Measurements from ENCODE around the gene FBN3. TPM values are rescaled to one million over a fixed set of nuclear protein-coding genes. Genes with fewer than 3 reads are reported as not detected.
"Not testable (repeated sequence)": the region's sequence is repeated elsewhere in the genome, so short reads cannot be mapped to it uniquely, and the experiment has no call there.

FBN3 gene
- polyA plus RNA-seq, 4 donors = 28.0 to 50.5 (median 34.4) TPM

DNA sequence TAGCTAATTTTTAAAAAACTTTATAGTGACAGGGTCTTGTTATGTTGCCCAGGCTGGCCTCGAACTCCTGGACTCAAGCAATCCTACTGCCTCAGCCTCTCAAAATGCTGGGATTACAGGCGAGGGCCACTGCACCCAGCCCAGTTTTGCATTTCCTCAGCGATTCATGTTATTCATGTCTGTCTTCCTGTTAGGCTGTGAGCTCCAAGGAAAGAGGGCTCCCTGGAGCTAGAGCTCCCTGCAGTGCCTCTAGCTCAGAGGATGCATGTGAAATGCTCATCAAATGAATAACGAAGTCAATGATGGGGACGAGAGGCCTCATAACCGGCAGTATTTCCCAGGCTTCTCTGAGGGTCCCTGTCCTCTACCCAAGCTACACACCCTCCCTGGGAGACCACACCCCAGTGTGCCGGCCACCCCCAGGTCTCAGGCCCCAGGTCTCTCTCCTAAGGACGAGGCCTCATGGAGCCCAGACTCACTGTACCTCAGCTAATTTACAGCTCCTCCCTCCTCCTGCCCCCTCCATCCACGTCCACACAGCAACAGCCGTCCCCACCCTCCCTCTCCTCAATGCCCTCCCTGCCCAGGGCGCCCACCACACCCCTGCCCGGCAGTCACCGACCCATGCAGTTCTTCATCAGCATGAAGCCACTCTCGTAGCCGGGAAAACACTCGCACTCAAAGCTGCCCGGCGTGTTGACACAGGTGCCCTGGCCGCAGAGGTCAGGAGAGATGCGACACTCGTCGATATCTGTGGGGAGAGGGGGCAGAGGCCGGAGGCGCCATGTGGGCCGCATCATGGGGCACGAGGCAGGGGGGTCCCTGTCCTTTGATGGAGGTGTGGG, 28.5 kb downstream of the FBN3 start:
- no peak for DNase-seq (ENCODE audit: low read depth in 4 of 4, low spot score in 2 of 4)

DNA sequence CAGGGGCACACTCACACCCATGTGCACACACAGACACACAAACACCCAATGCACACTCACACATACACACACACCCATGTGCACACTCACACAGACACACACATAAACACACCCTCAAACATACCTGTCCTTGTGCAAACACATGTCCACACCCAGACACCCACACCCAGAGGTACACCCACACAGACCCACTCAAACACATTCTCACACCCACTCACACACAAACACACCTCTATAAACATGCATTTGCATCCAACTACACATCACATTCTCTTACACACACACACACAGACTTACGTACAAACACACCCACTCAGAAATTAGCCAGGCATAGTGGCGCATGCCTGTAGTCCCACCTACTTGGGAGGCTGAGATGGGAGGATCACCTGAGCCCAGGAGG, 31.4 kb downstream of the FBN3 start:
- DNase-seq (ENCODE audit: low read depth in 4 of 4, low spot score in 2 of 4) = no peak

DNA sequence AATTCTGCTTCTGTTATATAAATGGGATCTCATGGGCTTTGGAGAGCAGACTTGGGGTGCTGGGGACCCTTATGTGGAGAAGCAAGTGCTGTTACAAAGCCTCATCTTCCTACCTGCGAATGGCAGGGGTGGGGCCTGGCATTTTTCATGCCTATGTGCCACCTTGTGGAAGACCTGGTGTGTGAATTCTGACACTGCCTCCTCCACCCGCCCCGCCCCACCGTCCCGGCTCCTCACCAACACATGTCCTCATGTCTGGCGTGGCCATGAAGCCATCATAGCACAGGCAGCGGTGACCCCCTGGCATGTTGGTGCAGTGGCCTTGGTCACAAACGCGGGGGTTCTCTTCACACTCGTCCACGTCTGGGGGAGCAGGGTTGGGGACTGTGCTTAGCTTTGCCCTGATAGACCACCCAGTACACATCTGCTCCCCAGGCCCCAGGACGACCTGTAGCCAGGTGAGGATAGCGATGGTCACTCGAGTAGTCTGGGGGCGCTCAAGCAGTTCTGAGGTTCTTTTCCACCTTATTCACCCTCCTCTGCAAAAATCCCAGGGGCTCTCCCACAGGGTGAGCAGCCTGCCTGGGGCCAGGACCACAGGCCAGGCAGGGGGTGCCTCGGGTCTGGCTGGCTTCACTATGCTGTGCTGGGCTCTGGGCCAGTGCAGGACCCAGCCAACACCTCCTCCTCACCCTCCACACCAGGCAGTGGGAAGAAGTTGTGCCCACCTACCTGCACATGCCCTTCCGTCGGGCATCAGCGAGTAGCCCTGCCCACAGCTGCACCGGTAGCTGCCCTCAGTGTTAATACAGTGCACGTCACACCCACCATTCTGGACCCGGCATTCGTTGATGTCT, 32.7 kb downstream of the FBN3 start:
- no peak for DNase-seq (ENCODE audit: low read depth in 4 of 4, low spot score in 2 of 4)

DNA sequence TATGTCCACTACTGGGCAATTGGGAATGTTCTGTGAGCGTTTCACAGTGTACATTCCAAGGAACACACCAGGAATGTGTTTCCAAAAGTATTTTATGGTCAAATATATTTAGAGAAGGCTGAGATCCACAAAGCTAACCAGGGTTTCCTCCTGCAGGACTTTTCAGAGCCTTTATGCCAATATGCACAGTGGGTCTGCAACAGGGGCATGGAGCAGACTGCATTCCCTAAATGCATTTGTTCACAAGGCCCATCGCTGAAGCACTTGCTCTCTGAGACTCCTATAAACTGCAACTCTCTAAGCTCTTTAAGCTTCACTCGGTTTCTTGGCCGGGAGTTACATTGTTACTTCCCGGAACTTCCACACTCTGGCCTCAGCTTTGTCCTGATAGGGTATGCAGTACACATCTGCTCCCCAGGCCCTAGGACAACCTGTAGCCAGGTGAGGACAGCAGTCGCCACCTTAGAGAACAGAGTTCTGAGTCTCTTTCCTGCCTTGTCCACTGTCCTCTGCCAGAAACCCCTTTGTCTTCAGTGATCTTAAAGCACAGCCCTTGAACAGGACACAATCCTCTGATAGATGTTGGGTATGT, 33.5 kb downstream of the FBN3 start:
- no peak for DNase-seq (ENCODE audit: low read depth in 4 of 4, low spot score in 2 of 4)

DNA sequence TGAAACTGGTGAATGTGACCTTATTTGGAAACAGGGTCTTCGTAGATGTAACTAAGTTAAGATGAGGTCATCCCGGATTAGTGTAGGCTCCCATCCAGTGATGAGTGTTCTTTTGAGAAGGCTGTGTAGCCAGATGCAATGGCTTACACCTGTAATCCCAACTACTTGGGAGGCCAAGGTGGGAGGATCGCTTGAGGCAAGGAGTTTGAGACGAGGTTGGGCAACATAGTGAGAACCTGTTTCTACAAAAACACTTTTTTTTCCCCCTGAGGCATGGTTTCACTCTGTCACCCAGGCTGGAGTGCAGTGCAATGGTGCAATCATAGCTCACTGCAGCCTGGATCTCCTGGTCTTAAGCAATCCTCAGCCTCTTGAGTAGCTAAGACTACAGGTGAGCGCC, 36.4 kb downstream of the FBN3 start:
- DNase-seq (ENCODE audit: low read depth in 4 of 4, low spot score in 2 of 4) = no peak

DNA sequence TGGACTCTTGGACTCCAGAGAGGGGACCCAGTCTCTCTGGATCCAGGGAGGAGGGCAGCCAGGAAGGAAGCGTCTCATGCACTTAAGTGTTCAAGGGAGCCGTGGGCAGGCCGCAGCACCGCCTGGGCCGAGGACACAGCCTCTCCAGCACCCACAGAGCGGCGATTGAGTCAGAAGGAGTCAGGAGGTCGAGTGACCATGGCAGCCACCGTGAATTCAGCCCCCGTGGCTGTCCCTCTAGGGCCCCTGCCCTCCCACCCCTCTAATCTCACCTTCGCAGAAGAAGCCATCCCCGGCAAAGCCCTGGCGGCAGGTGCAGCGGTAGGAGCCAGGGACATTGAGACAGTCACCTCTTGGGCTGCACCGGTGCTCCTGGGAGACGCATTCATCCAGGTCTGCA, 38.0 kb downstream of the FBN3 start:
- DNase-seq (ENCODE audit: low read depth in 4 of 4, low spot score in 2 of 4) = no peak

DNA sequence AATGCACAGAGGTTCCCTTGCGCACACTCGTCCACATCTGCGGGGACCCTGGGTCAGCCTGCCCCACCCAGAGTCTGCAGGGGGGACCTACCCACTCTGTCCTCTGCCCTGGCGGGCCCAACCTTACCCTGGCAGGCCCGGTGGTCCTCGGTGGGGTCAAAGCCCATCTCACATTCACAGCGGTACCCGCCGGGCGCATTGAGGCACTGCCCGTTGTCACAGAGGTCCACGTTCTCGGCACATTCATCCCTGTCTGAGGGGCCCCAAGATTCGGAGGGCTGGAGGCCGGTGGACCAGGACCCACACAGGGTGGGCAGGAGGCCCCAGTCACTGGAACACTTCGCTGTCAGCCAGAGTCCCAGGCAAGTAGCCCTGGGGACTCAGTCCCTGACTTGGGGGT, 38.5 kb downstream of the FBN3 start:
- DNase-seq (ENCODE audit: low read depth in 4 of 4, low spot score in 2 of 4) = no peak

DNA sequence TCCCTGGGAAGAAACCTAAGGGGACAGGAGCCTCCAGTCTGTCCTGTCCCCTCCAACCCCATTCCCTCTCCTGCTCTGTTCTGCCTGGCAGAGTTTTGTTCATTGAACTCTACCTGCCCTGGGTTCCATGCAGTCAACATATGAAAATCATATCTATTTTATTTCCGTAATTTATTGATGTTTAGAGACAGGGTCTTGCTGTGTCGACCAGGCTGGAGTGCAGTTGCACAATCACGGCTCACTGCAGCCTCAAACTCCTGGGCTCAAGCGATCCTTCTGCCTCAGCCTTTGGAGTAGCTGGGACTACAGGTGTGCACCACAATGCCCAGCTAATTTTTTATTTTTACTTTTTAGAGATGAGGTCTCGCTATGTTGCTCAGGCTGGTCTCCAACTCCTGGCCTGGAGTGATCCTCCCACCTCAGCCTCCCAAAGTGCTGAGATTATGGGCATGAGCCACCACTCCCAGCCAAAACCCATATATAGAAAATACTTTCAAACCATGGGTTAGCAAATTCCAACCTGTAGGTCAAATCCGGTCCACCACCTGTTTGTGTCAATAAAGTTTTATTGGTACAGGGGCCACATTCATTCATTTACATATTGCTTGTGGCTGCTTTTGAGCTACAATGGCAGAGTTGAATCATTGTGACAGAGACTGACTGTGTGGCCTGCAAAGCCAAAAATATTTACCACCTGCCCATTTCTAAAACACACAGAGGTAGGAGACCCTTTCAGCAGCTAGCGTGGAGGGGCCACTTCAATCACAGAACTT, 39.3 kb downstream of the FBN3 start:
- no peak for DNase-seq (ENCODE audit: low read depth in 4 of 4, low spot score in 2 of 4)

DNA sequence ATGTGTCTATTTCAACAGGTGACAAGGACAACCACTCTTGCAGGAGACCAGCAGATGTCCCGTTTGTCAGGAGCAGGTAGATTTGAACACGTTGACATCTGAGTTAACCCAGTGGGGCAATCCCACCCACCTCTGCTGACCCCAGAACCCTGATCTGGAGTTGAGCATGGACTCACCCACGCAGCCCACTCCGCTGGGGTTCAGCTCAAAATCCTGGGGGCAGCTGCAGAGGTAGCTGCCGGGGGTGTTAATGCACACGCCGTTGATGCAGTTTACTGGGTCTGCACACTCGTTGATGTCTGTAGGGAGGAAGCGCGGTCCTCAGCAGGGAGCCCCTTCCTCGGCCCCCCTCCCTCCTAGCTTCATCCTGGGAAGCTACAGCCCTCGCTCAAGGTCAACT, 39.9 kb downstream of the FBN3 start:
- no peak for DNase-seq (ENCODE audit: low read depth in 4 of 4, low spot score in 2 of 4)

DNA sequence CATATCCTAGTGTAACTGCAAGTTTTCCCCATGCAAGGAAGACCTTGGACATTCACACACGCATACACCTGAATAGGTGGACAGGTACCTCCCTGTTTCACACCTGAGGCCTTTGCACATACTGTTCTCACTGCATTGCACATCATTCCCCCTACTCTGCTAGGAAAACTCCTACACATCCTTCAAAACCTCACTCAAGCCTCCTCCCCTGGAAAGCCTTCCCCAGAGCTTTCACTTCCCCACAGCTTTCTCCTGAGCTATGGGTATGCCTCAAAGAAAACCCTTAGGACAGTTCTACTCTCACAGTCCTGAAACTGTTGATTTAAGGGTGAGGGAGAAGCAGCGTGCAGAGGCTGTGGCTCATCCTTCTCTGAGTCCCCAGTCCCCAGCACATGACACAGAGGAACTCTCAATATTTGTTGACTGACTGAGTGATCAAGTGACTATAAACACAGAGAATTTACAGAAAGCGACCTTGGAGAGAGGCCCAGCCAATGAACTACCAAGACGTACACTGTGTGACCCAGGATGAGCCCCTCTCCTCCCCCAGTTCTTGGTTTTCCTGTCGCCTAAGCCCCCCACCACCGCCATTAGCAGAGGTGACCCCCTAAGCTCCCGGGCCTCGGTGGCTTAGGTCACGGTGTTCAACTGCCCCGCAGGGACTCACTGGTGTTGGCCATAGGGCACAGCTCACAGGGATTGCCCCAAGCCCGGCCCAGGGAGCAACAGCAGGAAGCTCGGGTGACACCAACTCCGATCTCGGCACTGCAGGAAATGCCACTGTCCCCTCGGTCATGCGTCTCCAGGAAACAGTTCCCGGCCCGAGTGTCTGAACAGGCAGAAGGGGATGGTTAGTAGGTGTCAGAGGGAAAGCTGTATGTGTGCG, 40.6 kb downstream of the FBN3 start:
- DNase-seq (ENCODE audit: low read depth in 4 of 4, low spot score in 2 of 4) = no peak

DNA sequence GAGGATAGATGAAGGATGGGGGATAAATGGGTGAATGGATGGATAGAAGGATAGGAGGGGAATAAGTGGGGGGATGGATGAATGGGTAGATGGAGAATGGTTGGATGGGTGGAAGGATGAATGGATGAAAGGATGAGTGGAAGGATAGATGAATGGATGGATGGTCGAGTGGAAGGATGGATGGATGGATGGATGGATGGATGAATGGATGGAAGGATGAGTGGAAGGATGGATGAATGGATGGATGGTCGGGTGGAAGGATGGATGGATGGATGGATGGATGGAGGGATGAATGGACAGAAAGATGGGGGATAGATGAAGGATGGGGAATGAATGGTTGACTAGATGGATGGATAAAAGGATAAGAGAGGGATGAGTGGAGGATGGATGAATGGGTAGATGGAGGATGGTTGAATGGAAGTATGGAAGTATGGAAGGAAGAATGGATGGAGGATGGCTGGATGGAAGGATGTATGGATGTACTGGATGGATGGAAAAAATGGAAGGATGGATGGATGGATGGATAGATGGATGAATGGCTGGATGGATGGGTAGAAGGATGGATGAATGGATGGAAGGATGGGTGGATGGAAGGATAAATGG, 42.0 kb downstream of the FBN3 start:
- DNase-seq (ENCODE audit: low read depth in 4 of 4, low spot score in 2 of 4) = no peak

DNA sequence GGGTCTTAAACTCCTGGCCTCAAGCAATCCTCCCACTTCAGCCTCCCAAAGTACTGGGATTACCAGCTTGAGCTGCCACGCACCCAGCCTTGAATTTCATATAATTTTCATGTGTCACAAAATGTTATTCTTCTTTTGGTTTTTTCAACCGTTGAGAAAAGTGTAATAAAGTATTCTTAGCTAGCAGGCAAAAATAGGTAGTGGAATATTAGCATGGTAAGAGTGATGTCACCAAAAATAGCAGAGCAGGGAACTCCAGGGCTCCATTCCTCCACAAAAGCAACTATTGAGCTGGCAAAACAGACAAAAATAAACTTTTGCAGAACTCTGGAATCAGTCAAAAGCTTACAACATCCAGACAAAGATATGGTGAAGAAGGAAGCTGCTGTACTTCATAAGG, 43.9 kb downstream of the FBN3 start:
- no peak for DNase-seq (ENCODE audit: low read depth in 4 of 4, low spot score in 2 of 4)

DNA sequence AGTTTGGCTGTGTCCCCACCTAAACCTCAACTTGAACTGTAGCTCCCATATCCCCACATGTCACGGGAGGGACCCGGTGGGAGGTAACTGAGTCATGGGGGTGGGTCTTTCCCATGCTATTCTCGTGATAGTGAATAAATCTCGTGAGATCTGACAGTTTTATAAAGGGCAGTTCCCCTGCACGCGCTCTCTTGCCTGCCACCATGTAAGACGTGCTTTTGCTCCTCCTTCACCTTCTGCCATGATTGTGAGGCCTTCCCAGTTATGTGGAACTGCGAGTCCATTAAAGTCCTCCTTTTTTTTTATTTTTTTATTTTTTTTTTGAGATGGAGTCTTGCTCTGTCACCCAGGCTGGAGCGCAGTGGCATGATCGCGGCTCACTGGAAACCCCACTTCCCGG, 47.5 kb downstream of the FBN3 start:
- not testable (repeated sequence) for DNase-seq (ENCODE audit: low read depth in 4 of 4, low spot score in 2 of 4)

DNA sequence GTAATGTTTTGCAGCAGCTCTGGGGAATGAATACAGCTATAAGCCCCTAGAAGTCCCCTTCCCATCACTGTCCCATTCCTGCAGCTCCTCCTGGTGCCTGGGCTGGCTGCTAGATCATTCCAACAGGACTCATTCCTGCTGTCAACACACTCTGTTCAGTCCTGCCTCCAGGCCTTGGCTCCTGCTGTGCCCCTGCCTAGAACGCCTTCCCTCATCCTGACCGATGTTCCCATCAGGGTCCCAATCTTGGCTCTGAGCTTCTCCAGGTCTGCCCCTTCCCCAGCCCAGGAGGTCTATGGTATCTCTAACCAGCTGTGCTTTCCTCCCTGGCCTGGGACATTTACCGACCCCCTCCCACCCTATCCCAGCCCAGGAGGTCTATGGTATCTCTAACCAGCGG, 48.1 kb downstream of the FBN3 start:
- DNase-seq (ENCODE audit: low read depth in 4 of 4, low spot score in 2 of 4) = no peak

DNA sequence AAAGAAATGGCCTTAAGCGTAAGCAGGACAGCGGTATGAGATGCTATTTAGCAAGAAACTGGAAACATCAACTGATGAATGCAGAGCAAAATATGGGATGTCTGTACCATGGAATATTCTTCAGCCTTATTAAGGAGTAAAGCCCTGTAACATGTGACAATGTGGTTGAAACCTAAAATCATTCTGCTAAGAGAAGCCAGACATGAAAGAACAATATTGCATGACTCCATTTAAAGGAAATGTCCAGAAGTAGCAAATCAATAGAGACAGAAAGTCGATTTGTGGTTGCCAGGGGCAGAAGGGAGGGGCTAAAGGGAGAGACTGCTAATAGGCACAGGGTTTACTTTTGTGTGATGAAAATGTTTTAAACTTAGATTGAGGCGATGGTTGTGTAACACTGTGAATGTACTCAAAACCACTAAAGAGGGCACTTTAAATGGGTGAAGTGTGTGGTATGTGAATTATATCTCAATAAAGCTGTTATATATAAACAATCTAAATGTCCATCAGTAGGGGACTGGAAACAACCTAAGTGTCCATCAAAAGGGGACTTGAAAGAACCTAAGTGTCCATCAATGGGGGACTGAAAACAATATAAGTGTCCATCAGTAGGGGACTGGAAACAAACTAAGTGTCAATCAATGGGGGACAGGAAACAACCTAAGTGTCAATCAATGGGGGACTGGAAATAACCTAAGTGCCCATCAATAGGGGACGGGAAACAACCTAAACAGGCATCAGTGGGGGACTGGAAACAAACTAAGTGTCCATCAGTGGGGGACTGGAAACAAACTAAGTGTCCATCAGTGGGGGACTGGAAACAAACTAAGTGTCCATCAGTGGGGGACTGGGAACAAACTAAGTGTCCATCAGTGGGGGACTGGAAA, 51.5 kb downstream of the FBN3 start:
- no peak for DNase-seq (ENCODE audit: low read depth in 4 of 4, low spot score in 2 of 4)

DNA sequence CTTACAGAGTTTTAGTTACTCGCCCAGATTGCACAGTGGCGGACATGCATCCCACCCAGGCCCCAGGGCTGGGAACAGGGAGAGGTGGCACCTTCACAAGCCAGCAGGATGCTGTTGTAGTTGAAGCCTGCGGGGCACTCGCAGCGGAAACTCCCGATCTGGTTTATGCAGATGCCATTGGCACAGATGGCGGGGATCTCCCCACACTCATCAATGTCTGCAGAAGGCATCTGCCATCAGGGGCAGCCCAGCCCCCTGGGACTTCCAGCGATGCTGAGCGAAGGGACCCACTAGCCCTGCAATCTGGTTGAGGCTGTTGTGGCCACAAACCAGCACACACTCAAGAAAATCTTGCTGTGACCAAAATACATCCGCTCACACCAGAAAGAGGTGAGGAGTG, 52.2 kb downstream of the FBN3 start:
- DNase-seq (ENCODE audit: low read depth in 4 of 4, low spot score in 2 of 4) = no peak

DNA sequence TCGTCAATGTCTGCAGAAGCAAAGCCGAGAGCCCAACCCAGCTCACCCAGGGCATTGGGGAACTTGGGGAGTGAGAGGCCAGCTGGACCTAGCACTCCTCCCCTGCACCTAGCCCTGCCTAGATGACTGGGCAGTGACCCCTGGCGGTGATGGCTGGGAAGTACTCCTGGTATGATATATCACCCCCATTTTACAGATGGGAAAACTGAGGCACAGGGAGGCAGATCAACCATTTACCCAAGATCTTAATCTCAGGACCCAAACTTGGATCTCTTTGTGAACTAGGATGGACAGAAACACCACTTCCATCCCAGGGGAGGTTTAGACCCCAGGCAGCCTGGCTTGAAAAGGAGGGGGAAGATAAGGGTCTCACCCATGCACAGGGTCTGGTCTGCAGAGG, 53.3 kb downstream of the FBN3 start:
- no peak for DNase-seq (ENCODE audit: low read depth in 4 of 4, low spot score in 2 of 4)

DNA sequence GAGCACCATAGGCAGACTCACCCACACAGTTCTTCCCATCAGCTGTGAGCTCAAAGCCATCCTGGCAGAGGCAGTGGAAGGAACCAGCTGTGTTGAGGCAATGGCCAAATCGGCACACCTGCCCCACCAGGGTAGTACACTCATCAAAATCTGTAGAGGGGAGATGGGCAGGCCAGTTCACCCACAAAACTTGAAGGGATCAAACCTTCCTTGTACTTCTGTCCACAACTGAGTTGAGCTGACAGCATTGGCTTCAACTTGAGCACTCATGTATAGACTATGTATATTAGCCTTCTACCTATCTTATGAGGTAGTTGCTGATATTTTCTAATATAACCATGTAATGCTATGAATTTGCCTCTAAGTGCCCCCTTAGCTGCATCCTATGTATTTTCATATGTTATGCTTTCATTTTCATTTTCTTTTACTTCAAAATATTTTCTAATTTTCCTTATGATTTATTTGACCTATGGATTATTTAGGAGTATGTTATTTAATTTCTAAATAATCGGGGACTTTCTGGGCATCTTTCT, 54.0 kb downstream of the FBN3 start:
- no peak for DNase-seq (ENCODE audit: low read depth in 4 of 4, low spot score in 2 of 4)

All from left renal cortex interstitium (tissue), 4 donors.